ENCODE measurements around the gene BIN1.
"Not testable (repeated sequence)": the region's sequence is repeated elsewhere in the genome, so short reads cannot be mapped to it uniquely, and the experiment has no call there.

The BIN1 gene

DNA sequence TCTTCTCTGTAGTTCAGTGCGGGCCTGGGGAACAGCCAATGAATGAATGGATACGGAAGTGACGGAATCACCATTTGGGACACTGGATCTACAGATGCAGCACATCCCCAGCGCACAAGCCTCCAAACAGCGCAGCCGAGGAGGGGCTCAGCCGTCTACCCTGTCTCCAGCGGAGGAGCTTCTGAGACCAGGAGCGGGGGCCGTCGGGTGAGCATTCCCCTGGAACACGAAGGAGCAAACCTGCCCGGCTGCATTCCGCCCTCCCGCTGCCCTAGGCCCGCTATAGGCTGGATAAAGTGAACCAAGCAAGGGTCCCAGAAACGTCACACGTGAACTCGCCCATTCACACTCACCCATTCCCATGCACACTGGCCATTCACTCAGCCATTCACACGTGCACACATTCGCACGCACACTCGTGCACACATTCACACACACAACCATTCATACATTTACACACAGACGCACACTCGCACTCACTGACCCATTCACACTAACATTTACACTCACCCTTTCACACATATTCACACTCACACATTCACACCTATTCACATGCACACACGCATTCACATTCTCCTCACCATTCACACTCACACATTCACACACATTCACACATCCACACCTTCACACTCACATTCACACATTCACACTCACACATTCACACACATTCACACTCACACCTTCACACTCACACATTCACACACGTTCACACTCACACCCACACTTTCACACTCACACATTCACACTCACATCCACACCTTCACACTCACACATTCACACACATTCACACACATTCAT is 63.4 kb downstream of the BIN1 start:
- no peak for DNase-seq

DNA sequence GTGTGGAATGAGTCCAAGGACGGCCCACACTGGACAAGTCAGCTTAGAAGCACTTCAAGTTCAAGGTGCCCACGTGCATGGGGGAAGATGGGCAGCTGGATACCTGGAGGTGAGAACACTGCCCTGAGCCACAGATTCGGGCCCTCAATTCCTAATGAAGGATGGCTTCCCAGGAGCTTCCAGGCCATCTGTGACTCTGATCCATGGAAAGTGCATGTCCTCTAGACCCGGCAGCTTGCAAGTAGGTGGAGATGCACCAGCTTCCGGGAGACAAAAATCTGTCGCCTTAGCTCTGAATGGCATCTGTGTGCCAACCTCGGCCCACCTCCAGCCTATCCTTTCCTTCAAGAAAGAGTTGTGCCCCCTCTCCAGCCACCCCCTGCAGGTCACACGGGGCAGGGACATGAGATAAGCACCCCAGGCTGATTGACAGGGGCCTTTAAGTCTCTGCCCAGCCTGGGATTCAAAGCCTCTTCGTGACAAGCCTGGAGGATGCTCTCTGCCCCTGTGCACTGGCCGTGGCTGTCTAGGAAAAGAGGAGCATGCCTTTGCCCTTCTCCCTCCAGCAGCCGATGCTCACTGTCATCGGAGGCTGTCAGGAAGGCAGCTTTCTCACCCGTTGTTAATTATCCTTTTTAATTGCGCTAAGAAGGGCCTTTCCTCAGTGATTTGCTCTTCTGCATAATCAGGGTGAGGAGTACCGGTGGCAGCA is 65.5 kb downstream of the BIN1 start:
- DNase-seq, result no peak

DNA sequence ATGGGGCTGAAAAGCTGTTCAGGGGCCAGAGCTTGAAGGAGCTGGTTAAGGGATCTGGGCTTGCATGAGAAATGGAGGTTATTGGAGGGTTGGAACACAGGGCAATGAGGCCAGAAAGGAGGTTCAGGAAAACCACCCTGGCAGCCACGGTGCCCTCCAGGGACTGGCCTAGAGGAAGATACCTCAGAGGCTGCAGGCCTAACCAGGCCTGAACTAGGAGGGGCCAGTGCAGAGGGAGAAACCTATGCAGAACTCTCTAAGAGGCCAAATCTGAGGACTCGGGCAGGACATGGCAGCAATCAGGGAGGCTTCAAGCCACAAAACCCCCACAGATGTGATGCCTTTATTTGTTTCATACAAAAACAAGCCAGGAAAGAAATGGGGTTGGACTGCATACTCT is 66.8 kb downstream of the BIN1 start:
- DNase-seq, result no peak

DNA sequence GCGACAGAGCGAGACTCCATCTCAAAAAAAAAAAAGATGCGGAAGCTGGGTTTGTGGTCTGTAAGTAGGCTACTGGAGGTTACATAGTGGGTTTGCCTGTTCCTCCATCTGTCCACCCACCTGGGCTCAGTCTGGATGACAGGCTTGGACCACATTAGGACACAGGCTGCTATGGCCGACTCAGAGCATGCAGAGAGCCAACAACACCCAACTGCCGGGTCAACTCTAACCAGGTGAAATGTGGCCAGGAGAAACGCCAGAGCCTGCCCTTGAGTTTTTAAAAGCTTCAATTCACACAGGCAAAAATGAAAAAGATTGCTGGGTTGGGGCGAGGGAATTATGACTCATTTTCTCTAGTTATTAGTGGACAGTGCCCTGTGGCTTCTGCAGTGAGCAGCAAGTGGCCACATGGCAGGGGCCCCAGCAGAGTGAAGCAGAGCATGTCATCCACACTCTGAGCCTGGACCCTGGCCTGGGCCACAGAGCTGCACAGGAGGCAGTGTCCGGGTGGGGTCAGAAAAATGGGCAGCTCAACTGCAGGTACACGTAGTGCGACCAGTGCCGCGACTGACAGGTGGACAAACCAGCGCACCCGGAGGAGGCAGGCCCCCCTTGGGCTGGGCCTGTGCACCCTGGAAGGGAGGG is 67.4 kb downstream of the BIN1 start:
- no peak for DNase-seq

DNA sequence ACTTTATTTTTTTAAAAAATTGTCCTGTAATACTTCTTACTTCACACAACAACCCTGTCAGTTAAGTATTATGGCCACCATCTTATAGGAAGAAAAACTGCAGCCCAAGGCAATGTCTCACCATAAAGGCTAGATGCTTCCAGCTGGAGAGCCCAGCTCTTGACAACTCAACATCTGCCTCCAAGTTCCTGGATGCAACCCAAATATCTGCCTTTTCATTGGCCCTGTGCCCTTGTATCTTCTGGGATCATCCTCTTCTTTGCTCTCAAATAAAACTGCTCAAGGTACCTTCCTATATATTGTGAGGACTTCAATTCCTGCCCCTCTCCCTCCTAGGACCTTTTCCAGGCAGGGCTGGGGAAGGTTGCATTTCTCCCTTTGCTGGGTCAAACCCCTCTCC is 69.5 kb downstream of the BIN1 start:
- DNase-seq, result no peak

DNA sequence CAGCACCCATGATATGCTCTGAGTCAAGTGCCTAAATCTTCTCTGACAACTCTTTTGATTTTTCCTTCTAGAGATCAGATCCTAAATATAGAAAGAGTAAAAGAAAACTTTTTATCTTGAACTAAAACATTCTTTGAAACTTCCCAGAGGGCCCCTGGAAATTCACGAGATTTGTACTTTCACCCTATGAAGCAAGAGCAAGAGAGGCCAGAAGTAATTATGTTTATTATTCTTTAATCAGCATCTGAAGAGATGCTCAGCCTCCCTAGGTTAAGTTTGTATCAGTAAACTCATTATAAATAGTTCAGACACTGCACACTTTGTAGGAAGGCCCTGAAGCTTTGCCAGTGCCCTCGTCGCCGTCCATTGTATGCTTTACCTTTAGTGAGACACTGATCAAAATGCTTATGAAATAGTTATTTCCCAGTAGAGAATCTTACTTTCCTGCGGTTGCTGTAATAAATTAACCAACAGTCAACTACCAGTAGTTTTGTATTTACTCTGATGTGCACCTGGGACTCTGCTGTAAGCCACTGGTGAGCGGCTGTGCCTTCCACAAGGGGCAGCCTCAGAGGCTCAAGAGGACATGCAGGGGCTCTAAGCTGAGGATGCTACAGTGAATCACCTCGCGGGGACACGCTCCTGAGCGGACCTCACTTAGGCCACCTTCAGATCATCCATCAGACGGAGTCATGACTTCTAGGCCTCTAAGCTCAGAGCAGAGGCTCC is 71.9 kb downstream of the BIN1 start:
- DNase-seq, result no peak

DNA sequence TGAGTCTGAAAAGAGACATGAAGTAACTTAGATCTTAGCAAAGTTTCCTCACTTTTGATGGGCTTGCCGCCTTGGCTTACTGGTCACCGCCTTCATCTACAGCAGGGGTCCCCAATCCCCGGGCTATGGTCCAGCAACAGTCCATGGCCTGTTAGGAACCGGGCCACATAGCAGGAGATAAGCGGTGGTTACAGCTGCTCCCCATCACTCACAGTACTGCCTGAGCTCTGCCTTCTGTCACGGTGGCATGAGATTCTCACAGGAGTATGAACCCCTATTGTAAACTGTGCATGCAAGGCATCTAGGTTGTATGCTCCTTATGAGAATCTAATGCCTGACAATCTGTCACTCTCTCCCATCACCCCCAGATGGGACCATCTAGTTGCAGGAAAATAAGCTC is 72.9 kb downstream of the BIN1 start:
- no peak for DNase-seq

DNA sequence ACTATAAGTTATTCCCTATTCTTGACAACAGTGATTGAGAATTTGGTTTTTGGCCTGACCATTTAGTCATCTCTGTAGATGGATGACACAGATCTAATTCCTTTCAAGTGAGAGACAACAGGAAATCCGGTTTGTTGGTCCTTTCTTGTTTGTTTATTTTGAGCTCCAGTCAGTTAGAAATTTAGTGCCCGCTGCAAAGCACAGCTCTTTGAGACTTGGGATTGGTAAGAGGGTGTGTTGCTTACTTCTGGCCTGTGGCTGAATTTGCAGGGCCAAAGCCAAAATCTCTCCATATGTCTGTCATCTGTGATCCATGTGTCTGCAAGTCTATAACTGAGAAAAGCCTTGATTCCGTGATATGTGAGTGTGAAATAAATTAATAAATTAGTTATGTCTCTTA is 74.3 kb downstream of the BIN1 start:
- no peak for DNase-seq

DNA sequence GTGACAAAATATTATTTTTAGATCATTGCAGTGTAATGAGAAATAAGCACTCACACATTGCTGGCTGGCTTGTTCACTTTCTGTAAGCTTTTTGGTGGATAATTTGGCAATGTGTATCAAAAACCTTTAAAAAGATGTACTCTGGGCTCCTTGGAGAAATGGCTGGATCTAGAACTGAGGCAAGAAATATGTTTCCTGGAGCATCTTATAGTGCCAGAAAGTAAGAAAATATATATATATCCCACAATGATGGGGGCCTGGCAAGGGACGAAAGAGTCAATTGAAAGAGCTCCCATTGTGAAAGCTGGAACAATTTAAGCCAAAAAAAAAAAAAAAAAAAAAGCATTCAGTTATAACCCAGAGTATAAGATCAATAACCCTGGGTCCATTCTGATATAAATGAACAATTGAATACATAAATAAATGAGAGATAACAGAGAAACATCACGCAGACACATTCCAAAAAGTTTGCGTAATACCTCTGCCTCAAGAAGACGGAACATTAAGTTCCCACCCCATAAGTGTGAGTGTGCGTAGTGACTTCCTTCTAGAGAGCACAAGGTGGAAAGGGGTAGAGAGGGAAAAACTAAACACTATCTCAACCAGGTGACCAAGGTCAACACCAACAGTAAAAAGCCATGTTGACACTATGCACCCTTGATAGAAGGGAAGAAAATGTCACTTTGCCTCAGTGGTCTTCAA is 77.5 kb downstream of the BIN1 start:
- DNase-seq, result no peak

DNA sequence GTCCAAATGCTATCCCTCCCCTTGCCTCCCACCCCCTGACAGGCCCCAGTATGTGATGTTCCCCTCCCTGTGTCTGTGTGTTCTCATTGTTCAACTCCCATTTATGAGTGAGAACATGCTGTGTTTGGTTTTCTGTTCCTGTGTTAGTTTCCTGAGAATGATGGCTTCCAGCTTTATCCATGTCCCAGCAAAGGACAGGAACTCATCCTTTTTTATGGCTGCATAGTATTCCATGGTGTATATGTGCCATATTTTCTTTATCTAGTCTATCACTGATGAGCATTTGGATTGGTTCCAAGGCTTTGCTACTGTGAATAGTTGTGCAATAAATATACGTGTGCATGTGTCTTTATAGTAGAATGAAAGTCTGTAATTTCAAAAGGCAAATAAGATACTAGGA is 78.2 kb downstream of the BIN1 start:
- not testable (repeated sequence) for DNase-seq

DNA sequence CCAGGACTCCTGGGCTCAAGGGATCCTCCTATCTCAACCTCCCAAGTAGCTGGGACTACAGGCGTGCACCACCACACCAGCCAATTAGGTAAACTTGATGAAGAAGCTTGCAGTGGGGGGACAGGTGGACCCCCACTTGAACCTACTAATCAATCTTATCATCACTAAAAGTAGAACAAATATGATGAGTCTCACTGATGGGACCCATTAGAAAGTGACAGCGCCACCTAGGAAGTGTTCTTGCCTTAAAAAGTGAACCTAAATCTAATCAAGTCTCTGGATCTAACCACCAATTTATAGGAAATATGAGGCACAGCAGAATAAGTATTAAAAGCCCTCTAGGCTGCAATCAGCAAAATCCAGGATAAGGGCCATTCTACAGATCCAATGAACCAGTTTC is 79.2 kb downstream of the BIN1 start:
- DNase-seq, result peak; percentile 24

DNA sequence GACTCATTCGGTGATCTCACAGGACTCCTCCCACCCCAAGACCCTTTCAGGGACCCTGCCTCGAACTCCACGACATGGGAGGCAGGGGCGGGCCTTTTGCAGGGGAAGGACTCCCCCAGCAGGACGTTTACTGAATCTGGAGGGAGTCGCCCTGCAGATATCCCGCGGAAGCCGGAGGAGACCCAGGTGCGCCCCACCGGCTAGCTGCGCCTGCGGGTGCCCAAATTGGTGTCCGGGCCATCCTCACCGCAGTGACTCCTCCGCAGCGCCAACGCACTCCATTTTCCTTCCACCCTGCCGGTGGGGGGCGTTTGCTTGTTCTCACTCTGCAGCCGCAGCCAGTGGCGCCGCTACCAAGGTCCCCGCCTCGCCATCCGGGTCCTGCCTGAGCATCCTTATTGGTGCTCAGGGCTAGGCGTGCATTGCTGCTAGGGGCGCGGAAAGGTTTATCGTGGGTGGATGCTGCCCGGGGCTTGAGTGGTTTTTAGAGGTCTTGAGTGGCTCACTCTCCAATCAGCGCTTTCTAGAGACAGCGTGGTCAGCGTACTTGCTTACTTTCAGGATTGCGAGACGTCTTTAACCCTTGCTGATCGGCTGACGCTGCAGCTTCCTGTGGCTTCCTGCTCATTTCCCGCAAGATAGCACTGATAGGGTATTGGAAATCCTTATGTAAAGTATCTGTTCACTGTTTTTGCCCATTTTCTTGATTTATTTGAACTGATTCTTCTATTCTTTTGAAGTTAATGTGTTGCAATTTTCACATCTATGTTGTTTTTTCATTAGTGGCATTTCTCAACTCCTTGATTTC is 81.4 kb downstream of the BIN1 start:
- DNase-seq, result peak; percentile 80

DNA sequence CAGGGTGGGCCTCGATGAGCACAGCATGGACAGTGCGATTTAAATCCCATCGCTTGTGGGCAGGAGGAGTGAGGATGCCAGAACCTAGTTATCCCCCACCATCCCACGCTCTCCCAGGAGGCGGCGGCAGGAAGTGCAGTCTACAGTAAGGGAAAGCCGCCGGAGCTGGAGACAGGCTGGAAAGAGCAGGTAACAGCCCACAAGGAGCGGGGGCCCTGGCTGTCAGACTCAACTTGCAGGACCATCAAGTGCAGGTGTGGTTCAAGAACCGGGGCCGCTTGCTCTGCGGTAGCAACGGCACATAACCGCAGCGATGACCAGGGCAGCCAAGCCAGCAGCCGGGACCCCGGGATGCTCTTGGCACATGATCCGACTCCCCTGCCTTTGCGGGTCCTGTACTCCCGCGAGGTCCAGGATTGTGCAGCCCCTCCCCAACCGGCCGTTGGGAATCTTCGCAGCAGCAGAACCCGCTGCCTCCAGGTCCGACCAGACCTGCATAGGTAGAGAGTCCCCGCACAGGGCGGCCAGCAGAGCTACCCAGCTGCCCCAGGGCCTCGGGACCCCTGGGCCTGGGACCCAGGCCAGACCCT is 82.1 kb downstream of the BIN1 start:
- no peak for DNase-seq

DNA sequence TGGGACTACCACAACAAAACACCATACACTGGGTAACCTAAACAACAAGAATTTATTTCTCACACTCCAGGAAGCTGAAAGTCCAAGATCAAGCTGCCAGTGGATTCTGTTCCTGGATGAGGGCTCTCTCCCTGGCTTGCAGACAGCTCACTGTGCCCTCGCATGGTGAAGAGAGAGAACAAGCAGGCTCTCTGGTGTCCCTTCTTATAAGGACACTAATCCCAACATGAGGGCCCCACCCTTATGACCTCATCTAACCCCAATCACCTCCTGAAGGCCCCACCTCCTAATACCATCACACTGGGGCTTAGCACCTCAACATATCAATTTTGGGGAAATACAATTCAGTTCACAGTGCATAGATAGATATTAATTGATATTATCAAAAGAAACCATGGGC is 83.5 kb downstream of the BIN1 start:
- DNase-seq, result no peak

DNA sequence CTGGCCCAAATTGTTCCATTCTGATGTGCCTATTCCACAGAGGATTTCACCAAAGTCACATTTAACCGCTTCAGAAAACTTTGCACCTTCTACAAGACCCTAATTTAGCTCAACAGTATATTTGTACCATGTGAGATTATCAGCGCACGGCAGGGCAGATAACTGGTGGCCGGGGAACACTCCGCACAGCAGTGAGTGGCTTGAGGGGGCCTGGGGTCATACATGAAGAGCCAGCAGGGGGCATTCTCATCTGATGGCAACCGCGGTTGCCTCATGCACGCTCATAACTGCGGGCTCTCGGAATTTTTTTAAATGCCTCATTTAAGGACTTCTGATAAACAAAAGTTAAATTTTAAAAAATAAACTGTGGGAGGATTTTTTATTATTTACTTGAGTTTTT is 84.1 kb downstream of the BIN1 start:
- no peak for DNase-seq

DNA sequence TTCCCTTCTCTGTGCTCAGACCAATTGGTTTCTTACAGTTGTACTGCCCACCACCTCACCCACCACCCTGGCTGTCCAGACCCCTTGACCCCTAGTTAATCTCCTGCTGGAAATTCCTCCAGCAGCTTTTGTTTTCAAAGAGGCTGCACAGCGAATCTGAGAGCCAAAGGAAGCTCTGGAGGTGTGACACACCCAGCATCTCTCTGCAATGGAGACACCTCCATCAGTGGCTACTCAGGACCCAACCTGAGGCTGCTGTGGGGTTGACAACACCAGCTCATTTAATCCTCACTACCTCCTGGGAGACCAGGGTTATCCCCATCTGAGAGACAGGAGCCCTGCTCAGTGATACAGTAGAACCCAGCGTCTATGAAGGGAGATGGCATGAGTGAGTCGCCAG is 86.4 kb downstream of the BIN1 start:
- no peak for DNase-seq

DNA sequence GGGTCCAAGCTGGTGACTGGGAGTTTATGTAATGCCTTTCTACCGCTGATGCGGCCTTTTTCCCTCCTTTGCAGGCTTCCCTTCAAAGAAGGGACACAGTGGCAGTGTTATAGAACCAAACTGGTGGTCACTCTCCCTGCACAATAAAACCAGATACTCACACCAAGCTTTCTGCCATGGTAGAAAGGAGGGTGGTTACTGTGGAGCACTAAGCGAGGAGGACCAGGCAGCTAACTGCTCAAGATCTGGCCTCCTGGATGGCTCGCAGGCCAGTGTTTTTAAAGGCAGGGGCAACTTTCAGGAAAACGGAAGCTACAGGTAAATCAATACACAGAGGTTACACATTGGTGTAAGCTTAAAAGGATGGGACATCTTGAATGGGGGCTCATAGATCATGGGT is 89.4 kb downstream of the BIN1 start:
- no peak for DNase-seq

DNA sequence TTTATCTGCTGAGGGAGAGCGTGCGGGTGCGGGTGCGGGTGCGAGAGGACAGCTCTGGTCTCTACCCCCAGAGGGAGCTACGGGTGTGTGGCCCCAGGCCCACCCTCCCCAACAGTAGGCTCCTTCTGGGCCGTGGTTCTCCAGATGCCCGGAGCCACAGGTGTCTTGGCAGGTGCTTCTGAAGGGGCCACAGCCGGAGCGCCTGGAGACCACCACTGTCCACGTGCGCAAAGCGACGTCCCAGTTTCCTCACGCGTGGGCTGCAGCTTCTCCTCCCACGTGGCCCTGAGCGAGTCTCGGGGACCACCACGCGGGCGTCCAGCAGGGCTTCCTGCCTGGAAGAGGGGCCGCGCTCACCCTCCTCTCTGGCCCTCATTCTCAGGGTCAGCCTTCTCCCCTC is 90.6 kb downstream of the BIN1 start:
- DNase-seq, result no peak

DNA sequence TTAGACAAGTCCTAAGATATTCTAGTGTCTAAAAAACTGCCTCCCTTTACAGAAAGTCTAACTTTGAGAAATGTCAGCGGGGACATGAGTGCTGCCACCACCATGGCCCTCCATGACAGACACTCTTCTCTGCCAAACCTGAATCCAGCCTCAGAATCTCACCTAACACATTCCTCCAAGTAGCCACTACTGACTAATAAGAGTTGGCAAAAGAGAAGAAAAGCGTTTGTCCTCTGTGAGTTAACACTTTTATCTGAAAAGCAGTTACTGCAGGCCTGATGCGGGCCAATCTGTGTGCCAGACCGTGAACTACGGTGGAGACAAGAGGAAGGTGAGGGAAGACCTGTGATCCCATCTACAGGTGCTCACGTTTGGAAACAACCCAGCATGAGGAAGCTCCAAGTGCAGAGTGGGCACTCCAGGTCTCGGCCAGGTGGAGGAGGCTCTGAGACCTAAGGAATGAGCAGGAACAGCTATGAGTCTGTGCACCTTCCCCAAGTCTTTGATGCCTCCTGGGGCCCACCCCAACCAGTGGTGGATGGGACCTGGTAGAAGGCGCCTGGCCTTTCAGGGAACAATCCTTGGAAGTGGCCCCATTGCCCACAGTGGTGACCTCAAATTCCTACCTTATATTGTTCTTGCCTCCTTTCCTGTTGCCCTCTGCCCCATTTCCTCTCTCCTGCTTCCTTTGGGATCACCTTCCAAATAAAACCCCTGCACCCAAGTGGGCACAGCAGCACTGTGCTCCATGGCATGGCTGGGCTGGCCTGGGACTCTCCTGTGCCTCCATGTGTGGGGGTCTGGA is 91.6 kb downstream of the BIN1 start:
- no peak for DNase-seq

DNA sequence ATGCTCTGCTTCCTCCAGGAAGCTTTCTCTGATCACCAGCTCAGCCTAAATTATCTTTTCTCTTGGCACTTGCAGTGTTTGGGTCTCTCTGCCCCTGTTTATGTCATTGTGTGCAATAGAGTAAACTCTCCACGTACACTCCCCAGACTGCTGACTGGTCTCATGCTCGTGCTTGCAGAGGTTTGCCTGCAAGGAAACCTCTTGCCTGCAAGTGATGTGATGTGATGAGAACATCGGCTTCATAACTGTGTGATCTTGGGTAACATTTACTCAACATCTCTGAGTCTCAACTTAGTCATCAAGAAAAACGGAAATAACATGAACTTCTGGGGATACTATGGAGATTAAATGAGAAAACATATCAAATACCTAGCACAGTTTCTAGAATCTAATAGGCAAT is 92.3 kb downstream of the BIN1 start:
- DNase-seq, result no peak

DNA sequence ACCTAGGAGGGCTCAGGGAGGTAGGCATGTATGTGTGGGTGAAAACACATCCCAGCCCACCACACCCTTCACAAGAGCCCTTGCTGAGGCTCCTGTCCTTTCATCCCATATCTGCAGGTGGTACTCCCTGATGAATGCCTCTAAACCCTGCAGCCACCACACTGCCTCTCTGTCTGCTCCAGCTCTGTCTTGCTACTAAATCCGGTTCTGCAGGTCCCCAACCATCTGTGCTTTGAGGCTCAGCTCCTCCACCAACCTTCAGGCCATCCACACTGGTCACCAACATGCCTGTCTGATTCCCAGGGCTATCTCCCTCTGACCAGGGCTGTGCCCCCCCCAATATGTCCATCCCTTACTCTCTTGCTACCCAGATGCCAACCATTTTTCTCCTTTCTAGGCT is 92.7 kb downstream of the BIN1 start:
- DNase-seq, result no peak
